Activated CD4-positive, alpha-beta T cell treated with anti-CD3 and anti-CD28 coated beads for 36 hours (primary cell): Measurements from ENCODE around the gene ORAI2. TPM values are rescaled to one million over a fixed set of nuclear protein-coding genes. Genes with fewer than 3 reads are reported as not detected.

ENCODE experiments used
- ATAC-seq: fragments of 200-7000 bp; cut with Tn5 transposase; one replicate; pipeline ENCODE4 v1.10.0; 2021; ENCODE audit warnings: mild to moderate bottlenecking, moderate library complexity
- CTCF ChIA-PET: fragments of 350-600 bp; sonication (Branson Sonifier 250); formaldehyde crosslinking; loops from one replicate; lab custom pipeline; 2021; ENCODE audit warnings: antibody characterized with exemption; lab: Charles Lee
- POLR2A ChIA-PET: fragments of 350-600 bp; sonication (Branson Sonifier 250); formaldehyde crosslinking; loops from one replicate; lab custom pipeline; 2021; ENCODE audit warnings: antibody characterized with exemption, inconsistent platforms; lab: Charles Lee
- DNase-seq: peaks from one replicate; pipeline ENCODE4 v3.0.0-alpha.2; 2020
- H3K27ac Mint-ChIP-seq: one replicate; pipeline ENCODE4 v1.8.0; 2021; ENCODE audit warnings: mixed read lengths
- H3K27me3 Mint-ChIP-seq: one replicate; pipeline ENCODE4 v1.8.0; 2021; ENCODE audit warnings: mixed read lengths
- H3K36me3 Mint-ChIP-seq: one replicate; pipeline ENCODE4 v1.8.0; 2021; ENCODE audit warnings: low read depth, mixed read lengths
- H3K4me1 Mint-ChIP-seq: one replicate; pipeline ENCODE4 v1.8.0; 2021; ENCODE audit warnings: mixed read lengths
- H3K4me3 Mint-ChIP-seq: one replicate; pipeline ENCODE4 v1.8.0; 2021; ENCODE audit warnings: mild to moderate bottlenecking, moderate library complexity, mixed read lengths
- H3K9me3 Mint-ChIP-seq: one replicate; pipeline ENCODE4 v1.8.0; 2021; ENCODE audit warnings: low read depth, mixed read lengths
- intact Hi-C, 2 experiments: fragments of 100-400 bp; cut with DNase I in 1 of 2; cut with micrococcal nuclease in 1 of 2; formaldehyde crosslinking; loops; one replicate each; pipeline versions ENCODE4 v1.14.2 to v1.15.1; 2022 to 2024; cut with DNase I, micrococcal nuclease
- total RNA-seq, 2 experiments: library from RNA; stranded (reverse); gene quantifications; one replicate each; pipeline ENCODE4 v1.2.3, GENCODE V29; 2021

ORAI2 gene
- 10 to 100 TPM; 20.8 to 25.1 TPM for total RNA-seq

- peak within 1 kb of the TSS; percentile 78 for H3K4me3 Mint-ChIP-seq
- H3K9me3 Mint-ChIP-seq, result no peaks in the 10 kb centered on the region
- POLR2A ChIA-PET, result no interaction called here
- ATAC-seq (peak; percentile 63), DNase-seq (peak; percentile 92)
- no peaks in the 10 kb centered on the region for H3K27me3 Mint-ChIP-seq
- peaks cover 41% of the 10 kb centered on the region for H3K4me1 Mint-ChIP-seq
- H3K36me3 Mint-ChIP-seq, result peaks cover 7% of the 10 kb centered on the region
- intact Hi-C loops, result loop anchor here (1.0 to 5.0 kb wide), 6 partner anchors 17 to 1561 kb away; partner anchors contain the start of gene PRKRIP1 (in 2 of the 2)
- CTCF ChIA-PET, result interaction anchor here (1.0 to 1.8 kb wide), 5 partner anchors 9 to 34 kb away, joined by 3 to 5 read pairs (median 3); no protein-coding TSS in a partner anchor
- peak within 1 kb of the TSS; percentile 69 for H3K27ac Mint-ChIP-seq
Observed at GRCh38 chr7:102433219-102434038, at the start of gene ORAI2. TSS of gene ORAI2 (plus strand) at chr7:102433575. CDS start at chr7:102438957, 5,382 bp downstream.

DNA sequence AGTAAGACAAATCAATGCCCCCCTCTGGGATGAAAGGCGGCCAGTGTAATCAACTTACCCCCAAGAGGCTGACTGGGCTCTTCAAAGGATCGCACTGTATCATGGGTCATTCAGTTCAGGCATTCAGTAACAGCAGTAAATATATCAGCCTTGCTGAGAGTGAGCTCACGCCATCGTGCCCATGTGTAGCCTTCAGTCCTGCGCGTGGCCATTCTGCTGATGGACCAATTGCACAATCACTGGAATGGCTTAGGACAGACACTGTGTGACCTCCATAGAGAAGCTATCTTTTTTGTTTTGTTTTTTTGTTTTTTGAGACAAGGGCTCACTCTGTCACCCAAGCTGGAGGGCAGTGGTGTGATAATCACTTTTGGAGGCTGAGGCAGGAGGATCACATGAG, 46.3 kb upstream of the ORAI2 start:
- ChIA-PET CTCF (interaction anchor here (0.6 to 1.0 kb wide), 2 partner anchors 17 to 141 kb away, joined by 3 read pairs; no protein-coding TSS in a partner anchor), POLR2A (no interaction called here)
- H3K27ac Mint-ChIP-seq, result no peak overlapping the region
- H3K4me3 Mint-ChIP-seq, result no peak overlapping the region
- no peaks in the 10 kb centered on the region for H3K27me3 Mint-ChIP-seq
- H3K36me3 Mint-ChIP-seq, result peaks cover 26% of the 10 kb centered on the region
- DNase-seq (no peak), ATAC-seq (no peak)
- no peaks in the 10 kb centered on the region for H3K4me1 Mint-ChIP-seq
- H3K9me3 Mint-ChIP-seq, result no peaks in the 10 kb centered on the region
- intact Hi-C loops, result no loop called here

GRCh38 chr7:102389810-102390209, 43.6 kb upstream of the ORAI2 start:
- Mint-ChIP-seq H3K27ac (no peak overlapping the region), H3K27me3 (no peaks in the 10 kb centered on the region), H3K4me3 (no peak overlapping the region), H3K9me3 (no peaks in the 10 kb centered on the region), H3K4me1 (no peaks in the 10 kb centered on the region), H3K36me3 (peaks cover 22% of the 10 kb centered on the region)
- CTCF ChIA-PET, result interaction anchor here (0.6 to 0.7 kb wide), 2 partner anchors 131 to 602 kb away, joined by 3 read pairs; no protein-coding TSS in a partner anchor
- ATAC-seq (no peak), DNase-seq (no peak)
- POLR2A ChIA-PET, result interaction anchor here (0.6 to 0.7 kb wide), 2 partner anchors 43 to 310 kb away, joined by 3 read pairs; no protein-coding TSS in a partner anchor
- intact Hi-C loops, result loop anchor here (1.0 kb wide), 1 partner anchor 111 kb away; no protein-coding TSS in a partner anchor

GRCh38 chr7:102390697-102391484, 42.5 kb upstream of the ORAI2 start:
- POLR2A ChIA-PET, result no interaction called here
- intact Hi-C loops, result loop anchor here (1.0 kb wide), 1 partner anchor 112 kb away; no protein-coding TSS in a partner anchor
- Mint-ChIP-seq H3K9me3 (no peaks in the 10 kb centered on the region), H3K36me3 (peaks cover 22% of the 10 kb centered on the region), H3K4me3 (no peak overlapping the region), H3K27me3 (no peaks in the 10 kb centered on the region), H3K4me1 (peaks cover 6% of the 10 kb centered on the region), H3K27ac (no peak overlapping the region)
- CTCF ChIA-PET, result interaction anchor here (0.6 to 1.6 kb wide), 9 partner anchors 11 to 722 kb away, joined by 3 to 13 read pairs (median 4); no protein-coding TSS in a partner anchor
- DNase-seq (peak; percentile 82), ATAC-seq (peak; percentile 79)

DNA sequence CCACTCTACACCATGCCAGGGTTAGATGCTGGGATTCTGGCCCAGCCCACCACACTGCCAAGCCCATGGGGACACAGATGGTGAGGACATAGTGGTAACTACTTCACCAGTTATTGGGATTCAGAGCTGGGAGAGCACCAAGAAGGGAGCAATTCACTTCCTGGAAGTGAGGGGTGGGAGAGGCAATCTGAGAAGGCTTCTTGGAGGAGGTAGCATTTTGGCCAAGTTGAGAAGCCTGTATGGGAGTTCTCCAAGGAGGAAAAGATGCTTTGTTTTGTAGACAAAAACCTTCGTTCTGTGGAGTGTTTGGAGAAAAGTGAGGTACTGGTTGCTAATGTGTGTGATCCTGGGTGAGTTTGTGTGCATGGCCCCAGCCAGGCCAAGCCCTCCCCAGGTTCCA, 41.0 kb upstream of the ORAI2 start:
- intact Hi-C loops, result no loop called here

DNA sequence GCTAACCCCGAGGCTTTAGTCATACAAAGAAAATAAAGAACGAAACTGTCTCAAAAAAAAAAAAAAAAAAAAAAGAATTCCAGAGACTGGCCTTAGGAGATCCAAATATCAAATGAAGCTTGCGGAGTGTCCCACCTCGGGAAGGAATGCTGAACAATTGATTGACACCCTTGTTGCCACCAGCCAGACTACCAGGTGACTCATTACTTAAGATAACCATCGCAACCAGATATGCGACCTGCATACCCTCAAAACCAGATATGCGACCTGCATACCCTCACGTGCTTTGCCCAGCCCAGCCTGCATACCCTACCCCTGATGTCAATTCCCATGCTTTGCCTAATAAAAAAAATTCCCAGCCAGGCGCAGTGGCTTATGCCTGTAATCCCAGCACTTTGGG, 39.9 kb upstream of the ORAI2 start:
- no peaks in the 10 kb centered on the region for H3K9me3 Mint-ChIP-seq
- intact Hi-C loops, result no loop called here
- ATAC-seq, result no peak
- no peaks in the 10 kb centered on the region for H3K27me3 Mint-ChIP-seq
- POLR2A ChIA-PET, result interaction anchor here (0.7 kb wide), 1 partner anchor 21 kb away, joined by 3 read pairs; no protein-coding TSS in a partner anchor
- H3K4me3 Mint-ChIP-seq, result no peak overlapping the region
- H3K4me1 Mint-ChIP-seq, result peaks cover 19% of the 10 kb centered on the region
- CTCF ChIA-PET, result interaction anchor here (1.4 kb wide), 1 partner anchor 114 kb away, joined by 4 read pairs; no protein-coding TSS in a partner anchor
- no peak for DNase-seq
- H3K36me3 Mint-ChIP-seq, result peaks cover 27% of the 10 kb centered on the region
- H3K27ac Mint-ChIP-seq, result no peak overlapping the region

More for the DNA sequence above, 41.0 kb upstream of the ORAI2 start:
- H3K36me3 Mint-ChIP-seq, result peaks cover 24% of the 10 kb centered on the region
- no peak for ATAC-seq
- CTCF ChIA-PET, result interaction anchor here (0.7 to 1.6 kb wide), 5 partner anchors 12 to 849 kb away, joined by 3 to 13 read pairs (median 4); no protein-coding TSS in a partner anchor
- POLR2A ChIA-PET, result no interaction called here
- peaks cover 12% of the 10 kb centered on the region for H3K4me1 Mint-ChIP-seq
- no peak for DNase-seq
- no peak overlapping the region for H3K27ac Mint-ChIP-seq
- no peaks in the 10 kb centered on the region for H3K27me3 Mint-ChIP-seq
- no peaks in the 10 kb centered on the region for H3K9me3 Mint-ChIP-seq
- H3K4me3 Mint-ChIP-seq, result no peak overlapping the region

GRCh38 chr7:102395592-102395872, 37.8 kb upstream of the ORAI2 start:
- ATAC-seq, result peak; percentile 6
- no peak for DNase-seq
- Mint-ChIP-seq H3K4me1 (peaks cover 19% of the 10 kb centered on the region), H3K27me3 (no peaks in the 10 kb centered on the region), H3K9me3 (no peaks in the 10 kb centered on the region), H3K4me3 (peak overlapping the region; percentile 93), H3K27ac (peak overlapping the region; percentile 68), H3K36me3 (peaks cover 38% of the 10 kb centered on the region)
- CTCF ChIA-PET, result interaction anchor here (1.0 to 1.6 kb wide), 4 partner anchors 17 to 116 kb away, joined by 3 to 6 read pairs (median 3); no protein-coding TSS in a partner anchor
- intact Hi-C loops, result loop anchor here in 1 of 2 experiments (5.0 kb wide), 1 partner anchor 37 kb away; the partner anchor contains the start of gene ORAI2
- POLR2A ChIA-PET, result interaction anchor here (0.8 to 1.6 kb wide), 3 partner anchors 9 to 32 kb away, joined by 3 to 12 read pairs (median 4); no protein-coding TSS in a partner anchor

DNA sequence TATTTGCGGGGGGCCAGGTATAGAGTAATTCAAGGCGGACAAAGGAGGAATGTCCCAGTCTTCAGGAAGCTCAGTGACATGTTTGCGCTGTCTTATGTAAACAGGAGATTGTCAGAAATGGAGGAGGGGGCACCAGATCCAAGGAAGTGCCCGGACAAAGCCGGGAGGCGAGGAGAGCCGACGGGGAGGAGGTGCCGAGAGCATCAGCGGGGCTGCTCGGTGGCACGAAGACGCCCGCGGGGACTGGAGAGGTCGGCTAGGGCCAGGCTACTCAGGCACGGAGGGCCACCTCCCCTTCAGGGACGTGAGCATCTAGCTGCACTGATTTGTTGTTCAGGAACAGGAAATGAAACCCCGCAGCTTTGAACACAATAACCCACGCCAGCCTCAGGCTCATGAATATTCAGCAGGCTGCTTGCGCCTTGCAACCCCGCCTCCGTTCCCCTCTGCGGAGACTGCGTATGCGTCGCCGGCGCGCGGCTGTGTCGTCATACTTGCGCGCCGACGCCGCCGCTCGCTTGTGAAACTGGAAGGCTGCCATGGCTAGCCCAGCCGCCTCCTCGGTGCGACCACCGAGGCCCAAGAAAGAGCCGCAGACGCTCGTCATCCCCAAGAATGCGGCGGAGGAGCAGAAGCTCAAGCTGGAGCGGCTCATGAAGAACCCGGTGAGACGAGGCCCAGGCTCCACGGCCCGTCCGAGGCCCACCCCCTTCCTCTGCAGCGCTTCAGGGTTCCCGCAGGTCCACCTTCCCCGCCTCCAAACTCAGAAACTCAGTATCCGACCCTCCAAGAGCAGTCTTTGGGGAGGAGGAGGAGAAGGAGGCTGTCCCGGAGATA, 37.3 kb upstream of the ORAI2 start, which contains the start of gene PRKRIP1:
PRKRIP1 (plus strand) TSS at position 491 of the 837 bp plus-strand sequence; CDS start at position 540, 49 bp downstream.
- H3K4me3 Mint-ChIP-seq, result peak within 1 kb of the TSS; percentile 93
- H3K36me3 Mint-ChIP-seq, result peaks cover 41% of the 10 kb centered on the region
- intact Hi-C loops, result loop anchor here (1.0 to 5.0 kb wide), 6 partner anchors 33 to 109 kb away; partner anchors contain the start of genes ORAI2 (in 2 of the 2), ALKBH4 (in 1 of the 2), LRWD1 (in 1 of the 2) and SH2B2 (in 1 of the 2)
- peak within 1 kb of the TSS; percentile 93 for H3K27ac Mint-ChIP-seq
- peaks cover 19% of the 10 kb centered on the region for H3K4me1 Mint-ChIP-seq
- ATAC-seq, result peak; percentile 97
- peak; percentile 91 for DNase-seq
- CTCF ChIA-PET, result interaction anchor here (0.7 to 1.6 kb wide), 7 partner anchors 10 to 554 kb away, joined by 3 to 6 read pairs (median 3); no protein-coding TSS in a partner anchor
- no peaks in the 10 kb centered on the region for H3K9me3 Mint-ChIP-seq
- H3K27me3 Mint-ChIP-seq, result no peaks in the 10 kb centered on the region
- POLR2A ChIA-PET, result interaction anchor here (0.8 to 1.6 kb wide), 3 partner anchors 9 to 33 kb away, joined by 3 to 12 read pairs (median 4); no protein-coding TSS in a partner anchor

DNA sequence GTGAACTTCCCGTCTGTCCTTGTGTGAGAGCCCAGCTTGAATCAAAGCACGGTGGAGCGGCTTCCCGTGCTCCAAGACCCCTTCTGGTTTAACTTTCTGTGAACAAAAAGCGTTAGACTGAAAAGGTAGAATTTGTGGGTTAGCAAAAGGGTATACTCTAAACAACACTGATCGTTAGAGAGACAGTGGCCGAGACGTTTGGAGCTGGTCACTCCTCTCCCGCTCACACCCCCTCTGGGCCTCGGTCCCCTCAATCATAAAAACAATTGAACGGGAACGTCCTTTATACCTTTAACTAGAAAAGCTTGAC, 36.7 kb upstream of the ORAI2 start:
- Mint-ChIP-seq H3K36me3 (peaks cover 42% of the 10 kb centered on the region), H3K27me3 (no peaks in the 10 kb centered on the region), H3K27ac (peak overlapping the region; percentile 93), H3K4me1 (peaks cover 19% of the 10 kb centered on the region), H3K4me3 (peak overlapping the region; percentile 93), H3K9me3 (no peaks in the 10 kb centered on the region)
- intact Hi-C loops, result loop anchor here (1.0 to 5.0 kb wide), 6 partner anchors 33 to 110 kb away; partner anchors contain the start of genes ORAI2 (in 2 of the 2), ALKBH4 (in 1 of the 2), LRWD1 (in 1 of the 2) and SH2B2 (in 1 of the 2)
- ATAC-seq (no peak), DNase-seq (no peak)
- POLR2A ChIA-PET, result interaction anchor here (0.6 to 1.6 kb wide), 2 partner anchors 8 to 28 kb away, joined by 3 to 12 read pairs; no protein-coding TSS in a partner anchor
- CTCF ChIA-PET, result interaction anchor here (1.1 to 1.7 kb wide), 5 partner anchors 10 to 117 kb away, joined by 3 to 7 read pairs (median 5); no protein-coding TSS in a partner anchor
